SK-N-SH treated with all-trans-retinoic acid at 6 μM for 48 hours (cell line): ENCODE measurements around the gene WDR59.

Source experiments
- ATAC-seq: fragments of 200-7000 bp; cut with Tn5 transposase; 3 replicates; pipeline ENCODE4 v1.9.1; 2020; ENCODE audit warnings: mild to moderate bottlenecking, moderate library complexity
- ARNTL ChIP-seq: fragments of 450-650 bp; formaldehyde crosslinking; IDR thresholded peaks from 2 replicates; pipeline ENCODE4 v1.5.0; 2020; ENCODE audit warnings: low read depth, mild to moderate bottlenecking, moderate library complexity, borderline replicate concordance
- BACH2 ChIP-seq: fragments of 250-450 bp; sonication (Bioruptor Pico); IDR thresholded peaks from 2 replicates; pipeline ENCODE4 v1.9.0; 2021; ENCODE audit warnings: mild to moderate bottlenecking, borderline replicate concordance
- ESRRG ChIP-seq: fragments of 250-450 bp; sonication (Bioruptor Pico); IDR thresholded peaks from 2 replicates; pipeline ENCODE4 v1.6.1; 2021; ENCODE audit warnings: mild to moderate bottlenecking
- GLIS3 ChIP-seq: fragments of 250-450 bp; sonication (Bioruptor Pico); IDR thresholded peaks from 2 replicates; pipeline ENCODE4 v1.5.0; 2020; ENCODE audit warnings: mild to moderate bottlenecking, moderate library complexity
- ISL1 ChIP-seq: fragments of 250-450 bp; sonication (Bioruptor Pico); IDR thresholded peaks from 2 replicates; pipeline ENCODE4 v2.1.2; 2022; ENCODE audit warnings: mild to moderate bottlenecking, moderate library complexity
- OSR1 ChIP-seq: fragments of 250-450 bp; sonication (Bioruptor Pico); IDR thresholded peaks from 2 replicates; pipeline ENCODE4 v1.8.0; 2022; ENCODE audit warnings: moderate library complexity, mild to moderate bottlenecking, inconsistent platforms
- PPARA ChIP-seq: fragments of 250-450 bp; sonication (Bioruptor Pico); IDR thresholded peaks from 2 replicates; pipeline ENCODE4 v1.5.0; 2020; ENCODE audit warnings: mild to moderate bottlenecking, borderline replicate concordance
- RARB ChIP-seq: fragments of 250-450 bp; sonication (Bioruptor Pico); IDR thresholded peaks from 2 replicates; pipeline ENCODE4 v1.8.0; 2021; ENCODE audit warnings: mild to moderate bottlenecking, moderate library complexity
- SNAI2 ChIP-seq: fragments of 250-450 bp; sonication (Bioruptor Pico); IDR thresholded peaks from 2 replicates; pipeline ENCODE4 v1.5.0; 2020; ENCODE audit warnings: mild to moderate bottlenecking, moderate library complexity
- TCF4 ChIP-seq: fragments of 250-450 bp; sonication (Bioruptor Pico); IDR thresholded peaks from 2 replicates; pipeline ENCODE4 v1.8.0; 2021; ENCODE audit warnings: mild to moderate bottlenecking, moderate library complexity, borderline replicate concordance
- TOX ChIP-seq: fragments of 250-450 bp; sonication (Bioruptor Pico); IDR thresholded peaks from 2 replicates; pipeline ENCODE4 v1.8.0; 2021; ENCODE audit warnings: mild to moderate bottlenecking, moderate library complexity, borderline replicate concordance
- ZFP3 ChIP-seq: fragments of 250-450 bp; sonication (Bioruptor Pico); IDR thresholded peaks from 2 replicates; pipeline ENCODE4 v1.5.0; 2020; ENCODE audit warnings: mild to moderate bottlenecking, moderate library complexity
- ZFP30 ChIP-seq: fragments of 450-650 bp; formaldehyde crosslinking; IDR thresholded peaks from 2 replicates; pipeline ENCODE4 v1.5.0; 2022; ENCODE audit warnings: mild to moderate bottlenecking, moderate library complexity
- ZNF565 ChIP-seq: fragments of 450-650 bp; formaldehyde crosslinking; conservative IDR thresholded peaks from 2 replicates; pipeline ENCODE4 v1.5.0; 2020; ENCODE audit warnings: low read depth, mild to moderate bottlenecking, moderate library complexity
- ZNF70 ChIP-seq: fragments of 450-650 bp; formaldehyde crosslinking; IDR thresholded peaks from 2 replicates; pipeline ENCODE4 v1.5.0; 2020; ENCODE audit warnings: mild to moderate bottlenecking, moderate library complexity
- ZNF8 ChIP-seq: fragments of 450-650 bp; formaldehyde crosslinking; IDR thresholded peaks from 2 replicates; pipeline ENCODE4 v1.5.0; 2020; ENCODE audit warnings: mild to moderate bottlenecking, moderate library complexity
- TF ChIP-seq, protein P1 (sequence below): fragments of 250-450 bp; sonication (Bioruptor Pico); IDR thresholded peaks from 2 replicates; pipeline ENCODE4 v1.5.1; 2020; ENCODE audit warnings: low read depth, mild to moderate bottlenecking, moderate library complexity
- TF ChIP-seq, protein P2 (sequence below): fragments of 250-450 bp; sonication (Bioruptor Pico); IDR thresholded peaks from 2 replicates; pipeline ENCODE4 v1.5.0; 2020; ENCODE audit warnings: mild to moderate bottlenecking, moderate library complexity
- TF ChIP-seq, protein P3 (sequence below): fragments of 250-450 bp; sonication (Bioruptor Pico); IDR thresholded peaks from 2 replicates; pipeline ENCODE4 v1.8.0; 2020; ENCODE audit warnings: mild to moderate bottlenecking, moderate library complexity, borderline replicate concordance
- TF ChIP-seq, protein P4 (sequence below): fragments of 250-450 bp; sonication (Bioruptor Pico); IDR thresholded peaks from 2 replicates; pipeline ENCODE4 v1.5.1; 2021; ENCODE audit warnings: mild to moderate bottlenecking, moderate library complexity
- TF ChIP-seq, protein P5 (sequence below): fragments of 250-450 bp; sonication (Bioruptor Pico); IDR thresholded peaks from 2 replicates; pipeline ENCODE4 v1.8.0; 2021; ENCODE audit warnings: low read depth, mild to moderate bottlenecking, moderate library complexity, borderline replicate concordance

The WDR59 gene

DNA sequence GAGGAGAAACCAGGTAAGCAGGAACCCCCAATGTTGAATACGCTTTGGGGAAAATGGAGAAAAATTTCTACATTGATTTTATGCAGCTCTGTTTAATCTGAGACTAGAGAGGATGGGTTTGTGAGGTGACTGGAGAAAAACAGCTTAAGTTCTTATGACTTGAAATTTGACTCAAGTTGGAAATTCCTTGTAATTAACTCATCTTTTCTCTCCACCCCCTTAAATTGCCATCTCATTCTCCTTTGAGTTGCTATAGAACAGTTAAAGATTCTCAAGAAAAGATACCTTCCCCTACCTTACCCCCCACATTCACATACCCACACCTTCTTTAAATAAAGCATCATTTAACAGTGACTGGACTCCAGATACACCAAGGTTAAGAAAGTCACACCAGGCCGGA lies 38.1 kb upstream of the WDR59 start:
- no peak for TF ChIP-seq OSR1
- TF ChIP-seq, protein P1, sequence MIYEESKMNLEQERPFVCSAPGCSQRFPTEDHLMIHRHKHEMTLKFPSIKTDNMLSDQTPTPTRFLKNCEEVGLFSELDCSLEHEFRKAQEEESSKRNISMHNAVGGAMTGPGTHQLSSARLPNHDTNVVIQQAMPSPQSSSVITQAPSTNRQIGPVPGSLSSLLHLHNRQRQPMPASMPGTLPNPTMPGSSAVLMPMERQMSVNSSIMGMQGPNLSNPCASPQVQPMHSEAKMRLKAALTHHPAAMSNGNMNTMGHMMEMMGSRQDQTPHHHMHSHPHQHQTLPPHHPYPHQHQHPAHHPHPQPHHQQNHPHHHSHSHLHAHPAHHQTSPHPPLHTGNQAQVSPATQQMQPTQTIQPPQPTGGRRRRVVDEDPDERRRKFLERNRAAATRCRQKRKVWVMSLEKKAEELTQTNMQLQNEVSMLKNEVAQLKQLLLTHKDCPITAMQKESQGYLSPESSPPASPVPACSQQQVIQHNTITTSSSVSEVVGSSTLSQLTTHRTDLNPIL (CRISPR knock-in tag) = no peak
- TF ChIP-seq ESRRG (CRISPR knock-in tag) = no peak
- TF ChIP-seq PPARA (CRISPR knock-in tag) = no peak
- TF ChIP-seq SNAI2 (CRISPR knock-in tag) = no peak
- TF ChIP-seq, protein P2, sequence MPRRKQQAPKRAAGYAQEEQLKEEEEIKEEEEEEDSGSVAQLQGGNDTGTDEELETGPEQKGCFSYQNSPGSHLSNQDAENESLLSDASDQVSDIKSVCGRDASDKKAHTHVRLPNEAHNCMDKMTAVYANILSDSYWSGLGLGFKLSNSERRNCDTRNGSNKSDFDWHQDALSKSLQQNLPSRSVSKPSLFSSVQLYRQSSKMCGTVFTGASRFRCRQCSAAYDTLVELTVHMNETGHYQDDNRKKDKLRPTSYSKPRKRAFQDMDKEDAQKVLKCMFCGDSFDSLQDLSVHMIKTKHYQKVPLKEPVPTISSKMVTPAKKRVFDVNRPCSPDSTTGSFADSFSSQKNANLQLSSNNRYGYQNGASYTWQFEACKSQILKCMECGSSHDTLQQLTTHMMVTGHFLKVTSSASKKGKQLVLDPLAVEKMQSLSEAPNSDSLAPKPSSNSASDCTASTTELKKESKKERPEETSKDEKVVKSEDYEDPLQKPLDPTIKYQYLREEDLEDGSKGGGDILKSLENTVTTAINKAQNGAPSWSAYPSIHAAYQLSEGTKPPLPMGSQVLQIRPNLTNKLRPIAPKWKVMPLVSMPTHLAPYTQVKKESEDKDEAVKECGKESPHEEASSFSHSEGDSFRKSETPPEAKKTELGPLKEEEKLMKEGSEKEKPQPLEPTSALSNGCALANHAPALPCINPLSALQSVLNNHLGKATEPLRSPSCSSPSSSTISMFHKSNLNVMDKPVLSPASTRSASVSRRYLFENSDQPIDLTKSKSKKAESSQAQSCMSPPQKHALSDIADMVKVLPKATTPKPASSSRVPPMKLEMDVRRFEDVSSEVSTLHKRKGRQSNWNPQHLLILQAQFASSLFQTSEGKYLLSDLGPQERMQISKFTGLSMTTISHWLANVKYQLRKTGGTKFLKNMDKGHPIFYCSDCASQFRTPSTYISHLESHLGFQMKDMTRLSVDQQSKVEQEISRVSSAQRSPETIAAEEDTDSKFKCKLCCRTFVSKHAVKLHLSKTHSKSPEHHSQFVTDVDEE (CRISPR knock-in tag) = no peak
- no peak for TF ChIP-seq ISL1
- TF ChIP-seq GLIS3 (CRISPR knock-in tag) = no peak
- no peak for TF ChIP-seq BACH2 (CRISPR knock-in tag)
- TF ChIP-seq ARNTL = no peak
- TF ChIP-seq, protein P3, sequence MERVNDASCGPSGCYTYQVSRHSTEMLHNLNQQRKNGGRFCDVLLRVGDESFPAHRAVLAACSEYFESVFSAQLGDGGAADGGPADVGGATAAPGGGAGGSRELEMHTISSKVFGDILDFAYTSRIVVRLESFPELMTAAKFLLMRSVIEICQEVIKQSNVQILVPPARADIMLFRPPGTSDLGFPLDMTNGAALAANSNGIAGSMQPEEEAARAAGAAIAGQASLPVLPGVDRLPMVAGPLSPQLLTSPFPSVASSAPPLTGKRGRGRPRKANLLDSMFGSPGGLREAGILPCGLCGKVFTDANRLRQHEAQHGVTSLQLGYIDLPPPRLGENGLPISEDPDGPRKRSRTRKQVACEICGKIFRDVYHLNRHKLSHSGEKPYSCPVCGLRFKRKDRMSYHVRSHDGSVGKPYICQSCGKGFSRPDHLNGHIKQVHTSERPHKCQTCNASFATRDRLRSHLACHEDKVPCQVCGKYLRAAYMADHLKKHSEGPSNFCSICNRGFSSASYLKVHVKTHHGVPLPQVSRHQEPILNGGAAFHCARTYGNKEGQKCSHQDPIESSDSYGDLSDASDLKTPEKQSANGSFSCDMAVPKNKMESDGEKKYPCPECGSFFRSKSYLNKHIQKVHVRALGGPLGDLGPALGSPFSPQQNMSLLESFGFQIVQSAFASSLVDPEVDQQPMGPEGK (CRISPR knock-in tag) = no peak
- TF ChIP-seq, protein P4, sequence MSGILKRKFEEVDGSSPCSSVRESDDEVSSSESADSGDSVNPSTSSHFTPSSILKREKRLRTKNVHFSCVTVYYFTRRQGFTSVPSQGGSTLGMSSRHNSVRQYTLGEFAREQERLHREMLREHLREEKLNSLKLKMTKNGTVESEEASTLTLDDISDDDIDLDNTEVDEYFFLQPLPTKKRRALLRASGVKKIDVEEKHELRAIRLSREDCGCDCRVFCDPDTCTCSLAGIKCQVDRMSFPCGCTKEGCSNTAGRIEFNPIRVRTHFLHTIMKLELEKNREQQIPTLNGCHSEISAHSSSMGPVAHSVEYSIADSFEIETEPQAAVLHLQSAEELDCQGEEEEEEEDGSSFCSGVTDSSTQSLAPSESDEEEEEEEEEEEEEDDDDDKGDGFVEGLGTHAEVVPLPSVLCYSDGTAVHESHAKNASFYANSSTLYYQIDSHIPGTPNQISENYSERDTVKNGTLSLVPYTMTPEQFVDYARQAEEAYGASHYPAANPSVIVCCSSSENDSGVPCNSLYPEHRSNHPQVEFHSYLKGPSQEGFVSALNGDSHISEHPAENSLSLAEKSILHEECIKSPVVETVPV = no peak
- no peak for TF ChIP-seq TOX (CRISPR knock-in tag)
- TF ChIP-seq, protein P5, sequence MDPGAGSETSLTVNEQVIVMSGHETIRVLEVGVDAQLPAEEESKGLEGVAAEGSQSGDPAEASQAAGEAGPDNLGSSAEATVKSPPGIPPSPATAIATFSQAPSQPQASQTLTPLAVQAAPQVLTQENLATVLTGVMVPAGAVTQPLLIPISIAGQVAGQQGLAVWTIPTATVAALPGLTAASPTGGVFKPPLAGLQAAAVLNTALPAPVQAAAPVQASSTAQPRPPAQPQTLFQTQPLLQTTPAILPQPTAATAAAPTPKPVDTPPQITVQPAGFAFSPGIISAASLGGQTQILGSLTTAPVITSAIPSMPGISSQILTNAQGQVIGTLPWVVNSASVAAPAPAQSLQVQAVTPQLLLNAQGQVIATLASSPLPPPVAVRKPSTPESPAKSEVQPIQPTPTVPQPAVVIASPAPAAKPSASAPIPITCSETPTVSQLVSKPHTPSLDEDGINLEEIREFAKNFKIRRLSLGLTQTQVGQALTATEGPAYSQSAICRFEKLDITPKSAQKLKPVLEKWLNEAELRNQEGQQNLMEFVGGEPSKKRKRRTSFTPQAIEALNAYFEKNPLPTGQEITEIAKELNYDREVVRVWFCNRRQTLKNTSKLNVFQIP (CRISPR knock-in tag) = no peak
- no peak for TF ChIP-seq ZNF565 (CRISPR knock-in tag)
- TF ChIP-seq TCF4 (CRISPR knock-in tag) = no peak
- TF ChIP-seq ZNF70 (CRISPR knock-in tag) = no peak
- TF ChIP-seq ZFP3 = no peak
- TF ChIP-seq ZFP30 (CRISPR knock-in tag) = no peak

DNA sequence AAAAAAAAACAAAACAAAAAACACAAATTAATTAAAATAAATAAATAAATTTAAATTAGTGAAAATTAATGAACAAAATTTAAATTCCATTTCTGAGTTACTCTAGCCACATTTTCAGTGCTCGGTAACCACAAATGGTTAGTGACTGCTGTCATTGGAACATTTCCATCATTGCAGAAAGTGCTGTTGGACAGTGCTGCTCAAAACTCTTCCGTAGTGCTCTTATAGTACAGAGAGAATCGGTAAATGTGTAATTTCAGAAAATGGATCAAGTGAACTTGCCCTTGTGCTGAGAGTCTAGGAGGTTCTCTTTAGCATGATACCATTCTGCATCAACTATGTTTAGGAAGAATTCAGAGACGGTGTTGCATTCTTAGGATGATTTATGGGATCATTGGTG lies 37.6 kb upstream of the WDR59 start:
- no peak for ATAC-seq
- TF ChIP-seq BACH2 (CRISPR knock-in tag) (no peak), ZNF8 (no peak), SNAI2 (CRISPR knock-in tag) (no peak), RARB (CRISPR knock-in tag) (no peak), ZNF565 (CRISPR knock-in tag) (no peak), ZNF70 (CRISPR knock-in tag) (no peak), ZFP3 (no peak), ISL1 (no peak), TCF4 (CRISPR knock-in tag) (no peak), ZFP30 (CRISPR knock-in tag) (no peak)
- TF ChIP-seq, protein P1 (CRISPR knock-in tag) = no peak
- TF ChIP-seq, protein P3 (CRISPR knock-in tag) = no peak
- TF ChIP-seq, all 23 proteins: peak for 0

More for the DNA sequence above, 38.1 kb upstream of the WDR59 start:
- ATAC-seq = no peak
